ENCODE measurements around the gene AGAP3. TPM values are rescaled to one million over a fixed set of nuclear protein-coding genes. Genes with fewer than 3 reads are reported as not detected.

AGAP3 gene
- total RNA-seq, 1 experiment from 2014 or later: 126 TPM

- CTCF ChIA-PET: no interaction called here
- RAD21 ChIA-PET (ENCODE audit: low non-redundant PET in 1 of 2, low total read pairs in 2 of 2, uncharacterized antibody in 2 of 2, unreplicated experiment in 2 of 2): no interaction called here
- Histone ChIP-seq H3K27ac (ENCODE audit: low read depth, low read length) (no peak overlapping the region), H3K4me3 (replicated peaks in 1 of 2; ENCODE audit: low read depth in 1 of 2, low read length in 2 of 2) (no peak overlapping the region), H3K27me3 (ENCODE audit: insufficient read depth, low read length) (no peaks in the 10 kb centered on the region), H3K4me2 (ENCODE audit: low read length) (no peak overlapping the region), H3K9me3 (ENCODE audit: control insufficient read depth in 1 of 2, insufficient read depth in 1 of 2, low read depth in 1 of 2, low read length in 2 of 2) (peaks cover 0 to 8% of the 10 kb centered on the region in 2 experiments; a peak in 1 of 4 replicates), H3K9me2 (ENCODE audit: insufficient read depth) (no peaks in the 10 kb centered on the region), H3K4me1 (ENCODE audit: control insufficient read depth in 1 of 2, insufficient read depth in 2 of 2, low read length in 2 of 2) (no peaks in the 10 kb centered on the region), H3K36me3 (ENCODE audit: control insufficient read depth in 1 of 2, insufficient read depth in 2 of 2, low read length in 2 of 2) (no peaks in the 10 kb centered on the region), H3K9ac (ENCODE audit: low read length) (no peak overlapping the region), H4K20me1 (ENCODE audit: insufficient read depth) (no peaks in the 10 kb centered on the region), H3K79me2 (ENCODE audit: insufficient read depth, low read length) (no peaks in the 10 kb centered on the region), H2AFZ (ENCODE audit: low read depth, low read length, poor library complexity, severe bottlenecking) (no peak overlapping the region)
- DNase-seq (ENCODE audit: low read depth, low spot score) (no peak), ATAC-seq (no peak)
- POLR2A ChIA-PET: no interaction called here
- intact Hi-C loops (cut with micrococcal nuclease): loop anchor here (5.0 kb wide), 1 partner anchor 397 kb away; no protein-coding TSS in a partner anchor
- no TSS peak for BruUV-seq (replicated peaks)
- no peak for TF ChIP-seq CBX3 (IDR thresholded peaks at IDR 0.05; ENCODE audit: low read depth)
- no peak for TF ChIP-seq SP1 (IDR thresholded peaks at IDR 0.05; ENCODE audit: low read depth)
- TF ChIP-seq JUND (IDR thresholded peaks at IDR 0.05): no peak
- TF ChIP-seq ZNF274 (IDR thresholded peaks at IDR 0.05; ENCODE audit: low read depth, low read length): no peak
- no peak for TF ChIP-seq SRF (IDR thresholded peaks at IDR 0.05; ENCODE audit: low read depth)
- TF ChIP-seq TCF7L2 (IDR thresholded peaks at IDR 0.05; ENCODE audit: borderline replicate concordance, extremely low read depth, insufficient read depth, insufficient read length): no peak
- no peak for TF ChIP-seq REST (IDR thresholded peaks at IDR 0.05; ENCODE audit: low read depth)
- TF ChIP-seq SIN3A (IDR thresholded peaks at IDR 0.05; ENCODE audit: low read depth): no peak
- TF ChIP-seq CEBPB (IDR thresholded peaks at IDR 0.05; ENCODE audit: low read depth): no peak
These were observed 88.2 kb downstream of the AGAP3 start for GRCh38 chr7:151174246-151175046.
